Femur (tissue), 1 donor: ENCODE results near the gene SLC25A38.
A peak's percentile ranks its signal among the peaks of the same experiment; 100 is the strongest.

Source experiments
- DNase-seq: peaks from one replicate; pipeline ENCODE4 v3.0.0-alpha.2; 2017

SLC25A38 gene

DNA sequence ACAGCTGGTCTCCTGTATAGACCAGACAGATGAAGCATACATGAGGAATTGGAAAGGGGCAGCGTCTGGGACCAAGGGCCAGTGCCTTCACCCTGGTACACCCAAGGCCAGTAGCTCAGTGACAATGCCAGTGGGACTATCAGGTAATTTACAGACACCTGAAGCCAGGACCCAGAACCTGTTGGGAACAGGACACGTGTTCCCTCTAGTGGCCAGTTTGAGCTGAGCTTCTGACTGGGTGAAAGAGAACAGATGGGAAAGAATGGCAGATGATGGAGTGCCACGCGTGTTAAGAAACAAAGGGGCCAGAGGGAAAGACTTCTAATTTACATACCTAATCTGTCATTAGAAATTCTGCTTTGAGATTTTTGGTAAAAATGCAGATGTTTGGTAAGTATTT is 5.1 kb upstream of the SLC25A38 start:
- DNase-seq, result no peak

DNA sequence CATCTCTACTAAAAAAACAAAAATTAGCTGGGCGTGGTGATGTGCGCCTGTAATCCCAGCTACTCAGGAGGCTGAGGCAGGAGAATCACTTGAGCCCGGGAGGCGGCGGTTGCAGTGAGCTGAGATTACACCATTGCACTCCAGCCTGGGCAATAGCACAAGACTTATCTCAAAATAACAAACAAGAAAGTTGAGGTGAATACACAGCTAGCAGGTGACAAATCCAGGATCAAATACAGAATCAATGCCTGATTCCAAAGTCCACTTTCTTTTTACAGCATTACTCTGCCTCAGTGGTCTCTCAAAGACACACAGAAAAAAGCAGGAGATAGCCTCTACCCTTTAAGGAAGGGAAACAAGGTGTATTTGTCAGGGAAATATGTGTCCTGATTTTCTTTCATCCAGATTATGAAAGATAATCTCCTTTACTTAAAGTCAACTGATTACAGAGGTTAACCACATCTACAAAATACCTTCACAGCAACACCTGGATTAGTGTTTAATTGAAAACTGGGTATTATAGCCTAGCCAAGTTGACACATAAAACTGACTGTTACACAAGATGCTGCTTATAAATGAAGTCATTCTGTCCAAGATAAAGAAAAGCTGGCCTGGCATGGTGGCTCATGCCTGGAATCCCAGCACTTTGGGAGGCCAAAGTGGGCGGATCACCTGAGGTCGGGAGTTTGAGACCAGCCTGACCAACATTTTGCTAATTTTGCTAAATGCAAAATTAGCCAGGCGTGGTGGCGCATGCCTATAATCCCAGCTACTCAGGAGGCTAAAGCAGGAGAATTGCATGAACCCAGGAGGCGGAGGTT is 4.0 kb upstream of the SLC25A38 start:
- no peak for DNase-seq

DNA sequence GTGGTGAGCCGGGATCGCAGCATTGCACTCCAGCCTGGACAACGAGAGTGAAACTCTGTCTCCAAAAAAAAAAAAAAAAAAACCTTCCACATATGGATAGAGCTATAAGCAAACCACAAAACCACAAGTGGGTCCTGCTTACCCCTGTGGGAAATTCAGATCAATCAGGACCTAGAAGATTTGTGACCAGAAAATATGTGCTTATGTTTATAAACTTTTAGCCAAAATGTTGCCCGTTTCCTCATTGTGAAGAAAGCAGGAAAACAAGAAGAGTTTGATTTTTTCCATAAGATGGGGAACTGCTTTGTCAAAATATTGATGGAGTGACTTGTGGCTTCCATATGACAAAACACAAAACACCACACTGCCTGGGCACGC is 3.4 kb upstream of the SLC25A38 start:
- DNase-seq, result no peak

DNA sequence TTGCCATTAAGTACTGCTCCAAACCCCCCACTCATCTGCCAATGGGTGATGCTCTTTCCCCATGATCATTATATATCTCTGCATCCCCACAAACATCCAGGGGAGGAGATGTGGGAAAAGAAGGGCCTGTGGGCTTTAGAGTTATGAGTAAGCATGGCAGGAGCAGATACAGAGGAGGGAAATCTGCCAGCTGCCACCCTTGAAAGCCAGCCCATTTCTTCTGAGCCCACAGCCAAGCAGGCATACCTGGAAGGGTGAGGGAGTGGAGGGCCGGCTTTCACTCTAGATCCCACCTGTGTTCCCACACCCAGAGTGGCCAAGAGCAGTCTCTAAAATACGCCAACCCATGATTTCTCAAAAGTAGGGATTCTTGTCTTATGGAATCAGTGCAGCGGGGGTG is 1.7 kb upstream of the SLC25A38 start:
- DNase-seq, result no peak

DNA sequence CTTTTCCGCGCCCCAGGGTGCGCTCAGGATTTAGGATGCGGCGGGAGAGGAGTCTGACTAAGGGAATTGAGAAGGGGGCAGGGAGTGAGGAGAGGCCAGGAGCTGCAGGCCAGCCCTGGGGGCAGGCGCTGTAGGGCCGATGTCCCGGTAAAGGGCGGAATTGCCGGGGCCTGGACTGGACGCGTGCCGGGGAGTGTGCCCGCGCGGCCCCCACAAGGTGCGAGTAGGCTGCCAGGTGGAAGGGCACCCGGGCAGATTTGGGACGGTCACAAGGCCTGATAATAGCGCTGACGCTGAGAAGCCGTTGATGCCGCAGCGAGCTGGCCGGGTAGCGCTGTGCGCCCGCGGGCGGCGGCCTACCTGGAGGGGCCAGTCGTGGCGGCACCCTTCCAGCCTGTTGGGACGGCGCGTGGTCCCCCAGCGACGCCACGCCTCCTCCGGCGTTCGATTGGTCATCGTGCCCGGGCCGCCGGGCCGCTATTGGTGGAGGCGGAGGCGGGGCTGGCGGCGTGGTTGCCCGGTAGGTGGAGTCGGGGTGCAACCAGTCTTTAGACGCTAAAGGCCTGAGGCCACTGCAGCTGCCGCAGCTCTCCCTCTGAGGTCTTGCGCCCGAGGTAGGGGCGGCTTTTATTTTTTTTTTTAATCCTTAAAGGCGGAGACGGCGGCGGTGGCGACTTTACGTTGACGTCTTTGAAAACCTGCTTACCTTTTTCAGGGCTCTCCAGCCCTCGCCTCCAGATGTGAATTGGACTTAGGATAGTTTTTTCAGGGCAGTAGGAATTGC is 903 bp downstream of the SLC25A38 start:
- peak; percentile 97 for DNase-seq

DNA sequence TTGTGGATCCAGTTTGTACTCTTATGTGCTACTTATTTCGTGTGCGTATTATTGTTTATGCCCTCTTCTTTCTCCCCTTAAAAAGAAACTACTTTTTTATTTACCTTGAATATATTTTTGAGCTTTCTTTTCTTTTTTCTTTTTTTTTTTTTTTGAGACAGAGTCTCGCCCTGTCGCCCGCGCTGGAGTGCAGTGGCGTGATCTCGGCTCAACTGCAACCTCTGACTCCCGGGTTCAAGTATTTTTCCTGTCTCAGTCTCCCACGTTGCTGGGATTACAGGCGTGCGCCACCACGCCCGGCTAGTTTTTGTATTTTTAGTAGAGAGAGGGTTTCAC is 1.5 kb downstream of the SLC25A38 start:
- DNase-seq, result no peak

DNA sequence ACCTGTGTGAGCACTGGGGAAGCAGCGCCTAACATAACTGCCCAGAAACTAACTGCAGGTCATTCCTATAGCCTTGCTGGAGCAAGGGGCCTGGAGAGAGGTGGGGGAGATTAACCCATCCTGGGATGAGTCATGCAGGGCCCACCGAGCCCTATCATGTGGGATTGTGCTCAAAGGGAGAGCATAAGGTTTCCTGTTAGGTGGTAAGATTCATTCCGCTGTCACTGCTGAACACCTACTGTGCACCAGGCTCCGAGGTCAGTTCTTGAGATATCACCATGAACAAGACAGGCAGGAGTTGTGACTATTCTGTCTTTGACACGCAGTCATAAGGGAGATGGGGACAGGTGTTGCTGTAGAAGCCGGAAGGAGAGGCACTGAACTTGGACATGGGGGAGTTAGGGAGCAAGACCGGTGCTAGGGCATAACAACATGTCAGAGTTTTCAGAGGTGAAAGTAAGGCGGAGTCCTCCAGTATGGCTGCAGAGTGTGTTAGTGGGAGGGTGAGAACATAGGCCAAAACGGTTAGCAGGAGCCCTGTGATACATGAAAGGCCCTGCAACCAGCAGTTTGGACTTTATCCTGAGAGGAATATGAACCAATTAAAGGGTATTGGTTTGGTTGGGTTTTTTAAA is 2.4 kb downstream of the SLC25A38 start:
- DNase-seq, result no peak

DNA sequence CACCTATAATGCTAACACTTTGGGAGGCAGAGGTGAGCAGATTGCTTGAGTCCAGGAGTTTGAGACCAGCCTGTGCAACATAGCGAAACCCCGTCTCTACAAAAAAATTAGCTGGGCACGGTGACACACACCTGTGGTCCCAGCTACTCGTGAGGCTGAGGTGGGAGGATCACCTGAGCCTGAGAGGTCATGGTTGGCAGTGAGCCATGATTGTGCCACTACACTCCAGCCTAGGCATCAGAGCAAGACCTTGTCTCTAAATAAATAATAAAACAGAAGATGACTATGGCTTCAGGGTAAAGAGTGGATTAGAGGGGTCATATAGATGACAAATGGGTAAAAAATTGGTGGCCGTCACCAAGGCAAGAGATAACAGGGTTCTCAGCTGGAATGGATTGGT is 3.1 kb downstream of the SLC25A38 start:
- DNase-seq, result no peak

DNA sequence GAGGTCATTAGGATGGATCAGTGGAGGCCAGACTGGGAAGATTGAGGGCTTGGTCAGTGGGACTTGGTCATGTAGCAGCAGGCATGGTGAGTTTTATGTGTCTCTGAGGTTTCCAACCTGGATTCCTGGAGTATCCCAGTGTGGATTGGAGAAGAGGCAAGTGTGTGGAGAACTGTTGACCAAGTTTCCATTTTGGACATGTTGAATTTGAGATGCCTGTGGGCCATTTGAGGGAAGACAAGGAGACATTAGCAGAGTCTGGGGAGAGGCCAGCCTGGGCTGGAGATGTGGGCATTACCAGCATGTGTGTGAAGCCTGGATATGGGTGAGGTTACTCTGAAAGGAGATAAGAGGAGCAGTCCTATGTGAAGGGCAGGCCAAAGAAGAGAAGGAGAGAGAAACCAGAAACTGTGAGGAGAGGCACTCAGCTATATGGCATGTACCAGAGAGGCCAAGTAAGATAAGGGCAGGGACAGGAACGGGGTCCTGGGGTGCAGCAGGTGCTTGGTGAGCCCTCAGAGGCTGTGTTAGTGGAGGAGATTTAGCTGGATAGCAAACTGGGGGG is 4.3 kb downstream of the SLC25A38 start:
- no peak for DNase-seq

DNA sequence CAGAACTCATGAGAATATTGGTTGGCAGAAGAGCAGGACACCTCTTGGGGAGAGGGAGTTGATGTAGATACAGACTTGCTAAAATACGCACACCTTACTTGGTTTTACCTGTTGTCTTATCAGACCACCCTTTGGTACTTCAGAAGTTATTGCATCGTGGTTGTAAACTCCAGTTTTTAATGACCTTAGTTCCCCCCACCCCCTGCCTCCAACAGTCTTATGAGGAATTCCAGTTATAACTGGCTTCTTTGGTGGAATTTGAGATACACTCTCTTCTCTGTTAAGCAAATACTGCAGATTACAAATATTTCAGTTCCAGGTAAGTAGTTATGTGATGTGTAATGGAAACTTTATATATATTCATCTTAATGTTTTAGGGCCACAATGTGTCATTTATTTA is 5.0 kb downstream of the SLC25A38 start:
- DNase-seq, result no peak

DNA sequence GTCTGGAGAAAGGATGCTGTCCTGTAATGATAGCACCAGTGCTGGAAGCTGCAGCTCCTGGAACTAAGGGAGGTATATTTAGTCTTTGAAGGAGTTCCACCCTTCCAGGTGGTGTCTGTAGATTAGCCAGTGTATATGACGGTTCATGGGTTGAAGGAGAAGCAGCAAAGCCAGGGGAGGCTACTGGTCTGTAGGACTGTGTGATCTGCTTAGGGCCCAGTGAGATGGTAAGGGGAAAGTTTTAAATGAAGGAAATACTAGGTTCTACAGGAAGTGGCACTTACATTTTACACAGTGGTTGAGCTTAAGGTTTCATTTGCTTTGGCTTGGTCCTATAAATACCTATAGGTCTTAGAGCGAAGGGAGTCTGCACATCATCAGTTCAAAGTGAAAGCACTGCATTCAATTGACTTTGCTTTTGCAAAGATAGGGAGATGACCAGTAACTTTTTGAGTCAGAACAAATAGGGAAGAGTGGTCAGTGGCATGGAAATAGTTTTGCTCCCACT is 5.6 kb downstream of the SLC25A38 start:
- DNase-seq, result no peak

DNA sequence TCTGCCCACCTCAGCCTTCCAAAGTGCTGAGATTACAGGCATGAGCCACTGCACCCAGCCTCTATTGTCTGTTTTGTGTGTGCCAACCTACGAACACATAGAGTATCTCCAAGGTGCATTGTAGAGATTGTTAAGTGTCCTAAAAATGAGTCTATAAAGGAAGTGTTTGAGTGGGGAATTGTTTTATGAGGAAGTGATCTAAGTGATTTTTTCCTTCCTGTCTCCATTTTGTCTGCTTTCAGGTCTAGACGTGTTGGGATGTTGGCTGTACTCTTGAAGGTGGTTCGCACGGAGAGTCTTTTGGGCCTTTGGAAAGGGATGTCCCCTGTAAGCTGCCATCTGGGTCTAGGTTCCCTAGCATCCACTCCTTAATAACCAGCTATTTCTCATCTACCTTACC is 7.0 kb downstream of the SLC25A38 start:
- no peak for DNase-seq

DNA sequence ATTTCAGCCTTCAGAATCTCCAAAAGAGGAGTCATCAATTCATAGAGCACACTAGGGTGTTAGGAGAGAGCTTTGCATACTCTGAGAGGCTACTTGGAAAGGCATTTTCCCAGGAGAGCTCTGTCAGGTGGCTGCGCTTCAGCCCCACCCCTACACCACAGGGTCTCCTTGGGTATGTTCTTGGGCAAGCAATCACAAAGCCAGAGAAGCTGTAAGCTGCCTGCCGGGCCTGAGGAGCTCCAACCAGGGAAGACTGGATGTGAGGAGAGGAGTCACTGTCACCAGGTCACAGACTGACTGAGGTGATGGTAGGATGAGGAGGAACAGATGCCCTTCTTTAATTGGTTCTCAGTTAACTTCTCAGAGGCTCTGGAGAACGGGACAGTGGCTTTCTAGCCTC is 13.5 kb downstream of the SLC25A38 start:
- DNase-seq, result no peak

DNA sequence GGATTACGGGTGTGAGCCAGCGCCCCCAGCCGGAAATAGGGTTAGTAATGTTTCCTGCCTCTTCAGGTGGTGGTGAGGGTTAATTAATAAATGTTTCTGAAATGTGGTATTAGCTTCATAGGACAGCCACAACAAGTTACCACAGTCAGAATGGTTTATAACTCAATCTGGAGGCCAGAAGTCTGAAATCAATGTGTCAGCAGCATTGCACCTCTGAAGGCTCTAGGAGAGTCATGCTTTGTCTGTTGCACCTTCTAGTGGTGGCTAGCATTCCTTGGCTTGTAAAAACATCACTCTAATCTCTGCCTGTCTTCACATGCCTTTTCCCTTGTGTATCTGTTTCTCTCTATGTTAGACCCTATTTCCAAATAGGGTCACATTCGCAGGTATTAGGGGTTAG is 15.5 kb downstream of the SLC25A38 start:
- DNase-seq, result no peak

DNA sequence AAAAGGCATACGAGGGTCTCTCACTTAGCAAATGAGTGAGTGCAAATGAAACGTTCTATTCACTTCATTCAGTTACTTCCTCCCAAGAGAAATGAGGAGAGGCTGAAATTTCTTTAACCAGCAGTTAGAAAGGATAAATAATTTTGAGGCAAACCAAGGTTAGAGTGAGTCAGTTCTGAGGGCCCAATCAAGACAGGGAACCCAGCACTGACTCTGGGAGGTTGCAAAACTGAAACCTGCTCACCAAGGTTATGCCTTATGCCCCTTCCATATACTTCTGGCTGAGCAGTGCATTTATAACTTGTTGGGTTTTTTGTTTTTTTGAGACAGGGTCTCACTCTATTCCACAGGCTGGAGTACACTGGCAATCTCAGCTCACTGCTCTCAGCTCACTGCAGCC is 18.8 kb downstream of the SLC25A38 start:
- no peak for DNase-seq

DNA sequence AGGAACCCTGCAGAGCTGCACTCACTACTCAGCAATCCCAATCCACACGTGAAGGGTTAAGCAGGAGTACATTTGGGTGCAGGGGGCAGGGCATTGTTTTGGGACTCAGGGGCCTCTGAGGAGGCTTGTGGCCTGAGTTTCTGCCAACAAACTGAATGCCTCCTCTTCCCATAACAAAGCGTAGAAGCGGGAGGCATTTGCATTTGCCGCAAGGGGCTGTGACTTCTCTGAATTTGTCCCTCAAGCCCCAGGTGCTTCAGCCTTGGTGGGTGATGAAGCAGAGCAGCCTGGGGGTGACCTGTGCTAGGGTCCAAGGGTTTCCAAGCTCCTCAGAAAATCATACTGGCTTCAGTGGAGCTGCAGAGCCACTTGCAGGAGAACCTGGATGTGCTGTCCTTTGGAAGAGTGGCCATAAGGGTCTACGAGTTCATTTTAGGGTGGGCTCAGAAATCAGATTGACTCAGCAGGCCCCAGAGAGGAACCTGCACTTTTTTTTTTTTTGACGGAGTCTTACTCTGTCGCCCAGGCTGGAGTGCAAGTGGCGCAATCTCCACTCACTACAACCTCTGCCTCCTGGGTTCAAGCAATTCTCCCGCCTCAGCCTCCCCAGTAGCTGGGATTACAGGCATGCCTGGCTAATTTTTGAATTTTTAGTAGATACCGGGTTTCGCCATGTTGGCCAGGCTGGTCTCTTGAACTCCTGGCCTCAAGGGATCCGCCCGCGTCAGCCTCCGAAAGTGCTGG is 21.9 kb downstream of the SLC25A38 start:
- no peak for DNase-seq

DNA sequence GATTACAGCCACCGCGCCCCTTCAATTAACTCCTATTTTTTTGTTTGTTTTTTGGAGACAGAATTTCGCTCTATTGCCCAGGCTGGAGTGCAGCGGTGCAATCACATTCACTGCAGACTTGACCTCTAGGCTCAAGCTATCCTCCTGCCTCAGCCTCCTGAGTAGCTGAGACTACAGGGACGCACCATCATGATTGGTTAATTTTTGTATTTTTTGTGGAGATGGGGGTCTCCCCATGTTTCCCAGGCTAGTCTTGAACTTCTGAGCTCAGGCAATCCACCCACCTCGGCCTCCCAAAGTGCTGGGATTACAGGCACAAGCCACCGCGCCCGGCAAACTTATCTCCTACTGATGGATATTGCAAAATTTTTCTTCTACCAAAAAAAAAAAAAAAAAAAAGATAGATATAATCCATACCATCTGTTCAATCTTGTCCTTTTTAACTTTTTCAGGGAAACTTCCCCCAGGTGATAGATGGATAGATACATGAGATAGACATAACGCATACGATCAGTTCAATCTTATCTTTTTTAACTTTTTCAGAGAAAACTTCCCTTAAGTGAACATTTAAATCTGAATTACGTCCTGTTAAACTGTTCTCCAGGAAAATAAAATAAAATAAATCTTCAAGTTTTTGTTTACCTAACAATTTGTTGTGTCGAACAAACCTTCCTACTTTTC is 22.7 kb downstream of the SLC25A38 start:
- DNase-seq, result no peak

DNA sequence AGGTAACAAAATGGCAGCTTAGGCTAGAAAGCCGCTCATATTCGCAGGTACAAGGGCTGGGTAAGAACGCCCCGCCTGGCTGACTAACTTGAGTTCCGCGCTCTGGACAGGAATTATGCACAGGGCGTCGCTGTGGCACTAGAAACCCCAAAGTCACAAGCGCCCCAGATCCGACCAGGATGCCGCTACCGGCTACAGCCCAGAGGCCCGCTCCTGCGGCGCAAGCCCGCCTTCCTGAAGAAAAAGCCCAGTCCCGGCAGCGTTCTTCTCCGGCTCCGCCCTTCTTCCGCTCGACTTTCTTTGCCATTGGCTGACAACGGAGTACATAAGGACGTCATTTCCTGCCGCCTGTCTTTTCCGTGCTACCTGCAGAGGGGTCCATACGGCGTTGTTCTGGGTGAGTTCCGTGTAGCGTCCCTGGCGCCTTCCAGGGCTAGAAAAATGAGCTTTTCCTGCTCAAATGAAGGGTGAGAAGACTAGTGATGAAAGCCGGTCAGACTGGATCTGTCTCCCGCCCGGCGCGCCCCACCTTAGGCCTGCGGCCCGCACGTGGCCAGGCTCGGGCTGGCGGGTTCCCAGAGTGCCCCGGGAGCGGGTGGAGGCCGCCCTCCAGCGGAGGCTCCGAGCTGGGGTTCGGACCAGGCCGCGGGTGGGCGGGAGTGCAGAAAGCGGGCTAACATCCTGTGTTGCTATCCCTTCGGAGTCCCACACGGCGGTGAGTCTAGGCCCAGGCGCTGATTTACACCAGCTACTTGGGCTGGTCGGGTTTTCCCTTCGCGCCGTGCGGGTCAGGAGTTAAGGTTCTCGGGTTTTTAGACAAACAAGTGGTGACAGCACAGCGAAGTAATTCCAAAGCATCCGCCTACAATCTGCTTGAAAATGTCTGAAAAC is 23.4 kb downstream of the SLC25A38 start, which contains the start of gene RPSA:
TSS of gene RPSA (plus strand) at position 353 of the 891 bp plus-strand sequence. CDS start 934 bp downstream, outside the sequence.
- peak; percentile 97 for DNase-seq

DNA sequence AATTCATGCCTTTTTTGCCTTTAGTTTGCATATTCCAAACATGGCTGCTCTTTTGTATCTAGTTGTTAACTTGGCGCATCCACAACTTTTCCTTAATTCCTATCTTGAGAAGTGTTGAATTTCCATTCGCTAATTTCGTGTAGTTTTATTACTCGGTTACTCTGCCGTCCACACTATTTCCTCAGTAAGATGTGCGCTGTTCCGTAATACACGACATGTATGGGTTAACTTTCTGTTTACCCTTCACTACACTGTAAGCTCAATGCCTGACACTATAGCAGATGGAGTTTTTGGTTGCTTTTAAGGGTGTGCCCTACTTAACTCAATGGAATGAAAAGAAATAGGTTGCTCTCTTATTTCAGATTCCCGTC is 24.1 kb downstream of the SLC25A38 start:
- no peak for DNase-seq

DNA sequence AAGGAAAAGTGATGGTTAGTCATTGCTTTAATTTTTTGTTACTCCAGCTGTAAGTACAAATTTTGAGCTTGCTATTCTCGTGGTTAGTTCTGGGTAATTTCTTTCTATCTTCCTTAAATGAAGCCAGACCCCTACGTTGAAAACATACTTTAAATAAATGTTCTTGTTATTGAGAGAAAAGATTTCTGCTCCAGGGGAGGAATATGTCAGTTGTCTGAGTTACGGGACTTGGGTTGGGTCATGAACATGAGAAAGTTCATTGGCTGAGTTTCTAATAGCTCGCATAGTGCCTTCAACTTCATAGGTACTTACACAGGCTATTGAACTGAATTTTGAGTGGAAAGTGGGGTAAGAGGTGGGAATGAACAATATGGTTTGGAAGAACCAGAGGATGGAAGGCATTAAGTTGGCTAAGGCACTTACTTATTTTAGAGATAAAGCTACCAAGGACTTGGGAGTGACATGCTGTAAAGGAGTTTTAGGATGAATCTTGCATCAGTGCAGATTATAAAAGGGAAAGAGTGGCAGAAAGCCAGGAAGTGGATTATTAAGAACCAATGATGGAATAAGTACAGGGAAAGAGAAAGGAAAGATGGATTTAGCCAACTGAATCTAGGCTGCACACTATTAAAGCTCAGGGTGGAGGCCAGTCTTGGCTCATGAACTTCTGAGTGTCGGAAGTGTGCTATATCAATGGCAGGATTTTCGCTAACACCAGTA is 24.8 kb downstream of the SLC25A38 start:
- DNase-seq, result no peak
